ENCODE measurements around the gene NEU4.

DNA sequence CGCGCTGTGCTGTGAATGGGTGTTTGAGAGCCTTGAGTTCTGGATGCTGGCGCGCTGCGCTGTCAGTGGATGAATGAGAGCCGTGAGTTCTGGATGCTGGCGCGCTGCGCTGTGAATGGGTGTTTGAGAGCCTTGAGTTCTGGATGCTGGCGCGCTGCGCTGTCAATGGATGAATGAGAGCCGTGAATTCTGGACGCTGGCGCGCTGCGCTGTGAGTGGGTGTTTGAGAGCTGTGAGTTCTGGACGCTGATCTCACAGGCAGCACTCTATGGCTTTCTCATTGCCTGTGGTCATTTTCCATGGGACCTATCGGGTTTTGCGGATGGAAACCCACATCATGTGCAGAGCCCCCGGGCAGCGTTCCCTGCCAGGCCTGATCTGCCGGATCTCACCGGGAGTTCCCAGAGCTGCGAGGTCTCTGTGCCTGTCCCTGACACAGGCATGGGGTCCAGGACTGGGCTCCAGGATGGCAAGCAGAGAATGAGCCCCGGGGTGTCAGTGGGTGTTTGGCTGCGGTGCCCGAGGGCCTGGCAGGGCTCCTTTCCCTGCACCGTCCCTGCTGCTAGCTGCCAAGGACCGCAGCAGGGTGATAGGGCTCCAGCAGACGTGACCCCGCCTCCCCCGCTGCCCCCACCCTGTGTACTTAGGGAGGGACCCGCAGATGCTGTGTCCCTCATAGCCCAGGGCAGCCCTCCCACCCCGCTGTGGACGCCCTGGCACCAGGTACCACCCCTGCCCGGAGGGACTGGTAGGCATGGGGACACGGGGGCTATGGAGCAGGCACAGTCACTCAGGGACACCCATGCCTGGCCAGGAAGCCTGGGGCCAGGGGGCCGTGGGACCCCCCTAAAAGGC, 40.0 kb downstream of the NEU4 start:
- TF ChIP-seq ELF4 (IDR thresholded peaks at IDR 0.05) (no peak), NFRKB (IDR thresholded peaks at IDR 0.05) (no peak), SUZ12 (IDR thresholded peaks at IDR 0.05) (no peak), SP1 (IDR thresholded peaks at IDR 0.05) (no peak), CTBP1 (IDR thresholded peaks at IDR 0.05; ENCODE audit: borderline replicate concordance) (no peak), ZNF384 (IDR thresholded peaks at IDR 0.05) (no peak), TARDBP (IDR thresholded peaks at IDR 0.05) (no peak), FOXA1 (IDR thresholded peaks at IDR 0.05) (no peak), BHLHE40 (IDR thresholded peaks at IDR 0.05; ENCODE audit: borderline replicate concordance) (no peak)

Measured in HEK293T (cell line).